NCI-H2171 (cell line): ENCODE data around the gene ZNF500.
A peak's percentile ranks its signal among the peaks of the same experiment; 100 is the strongest.

Experiments
- DNase-seq: peaks from one replicate; lab custom pipeline; 2025; lab: John Stamatoyannopoulos, UW

Gene ZNF500

GRCh38 chr16:4772351-4772750 is 5.4 kb upstream of the ZNF500 start:
- DNase-seq, result no peak

GRCh38 chr16:4771646-4772045 is 4.7 kb upstream of the ZNF500 start:
- no peak for DNase-seq

GRCh38 chr16:4769306-4769638 is 2.3 kb upstream of the ZNF500 start:
- DNase-seq, result no peak

- peak; percentile 98 for DNase-seq
These were observed 1.8 kb upstream of the ZNF500 start for GRCh38 chr16:4768549-4769305.

- DNase-seq, result no peak
These were observed 1.0 kb upstream of the ZNF500 start for GRCh38 chr16:4767872-4768548.

- no peak for DNase-seq
These were observed 1.2 kb downstream of the ZNF500 start for GRCh38 chr16:4765511-4766474.

GRCh38 chr16:4763791-4764190 is 3.2 kb downstream of the ZNF500 start:
- DNase-seq, result no peak

- no peak for DNase-seq
These were observed 4.8 kb downstream of the ZNF500 start for GRCh38 chr16:4762205-4762604.

GRCh38 chr16:4760221-4760910 is 6.6 kb downstream of the ZNF500 start:
- DNase-seq, result no peak

GRCh38 chr16:4755687-4756086 is 11.3 kb downstream of the ZNF500 start:
- no peak for DNase-seq

GRCh38 chr16:4754865-4755264 is 12.1 kb downstream of the ZNF500 start:
- DNase-seq, result no peak

GRCh38 chr16:4753227-4753626 is 13.7 kb downstream of the ZNF500 start:
- no peak for DNase-seq

GRCh38 chr16:4752351-4753100 is 14.4 kb downstream of the ZNF500 start:
- no peak for DNase-seq

- DNase-seq, result no peak
These were observed 16.1 kb downstream of the ZNF500 start for GRCh38 chr16:4750896-4751295.

- DNase-seq, result no peak
These were observed 17.2 kb downstream of the ZNF500 start for GRCh38 chr16:4749700-4750257.

- DNase-seq, result no peak
These were observed 18.1 kb downstream of the ZNF500 start for GRCh38 chr16:4748682-4749411.

GRCh38 chr16:4747906-4748681 is 18.9 kb downstream of the ZNF500 start:
- DNase-seq, result no peak

- no peak for DNase-seq
These were observed 19.9 kb downstream of the ZNF500 start for GRCh38 chr16:4746991-4747574.

- no peak for DNase-seq
These were observed 20.7 kb downstream of the ZNF500 start for GRCh38 chr16:4746215-4746614.
